ENCODE results near the gene ZNF768. TPM values are rescaled to one million over a fixed set of nuclear protein-coding genes. Genes with fewer than 3 reads are reported as not detected.

Gene ZNF768
- total and polyA plus RNA-seq, 2 of the 13 experiments (the other 11 are each of a cell fraction or from before 2014, with no cell fraction given): 26.7 to 34.4 TPM

- CTCF ChIA-PET (ENCODE audit: low intra/inter-chr PET ratio, low total read pairs): no interaction called here
- in situ Hi-C loops (cut with HindIII; ENCODE audit: extremely low pct_ligation_motif_present, low pct_unique_long_range_greater_than_20kb) (no loop called here), intact Hi-C loops (cut with micrococcal nuclease; ENCODE audit: unreplicated experiment) (no loop called here)
- 92% methylated on average over 8 of the region's 8 CpGs for WGBS (ENCODE audit: low lambda C conversion rate)
- Histone ChIP-seq H3K79me2 (ENCODE audit: insufficient read depth, low read length) (no peaks in the 10 kb centered on the region), H2AFZ (ENCODE audit: low read length) (no peak overlapping the region), H3K9me3 (ENCODE audit: low read length) (no peaks in the 10 kb centered on the region), H3K4me2 (ENCODE audit: low read depth, low read length) (no peak overlapping the region), H3K9ac (ENCODE audit: insufficient read depth, low read depth, low read length) (no peak overlapping the region), H3K27ac (ENCODE audit: extremely low read length, insufficient read depth, low read length) (no peak overlapping the region), H3K27me3 (ENCODE audit: control insufficient read depth in 1 of 2, insufficient read depth in 2 of 2, low read length in 2 of 2) (no peaks in the 10 kb centered on the region), H3K36me3 (replicated peaks in 1 of 2; ENCODE audit: control insufficient read depth in 1 of 2, insufficient read depth in 2 of 2, low read length in 2 of 2) (no peaks in the 10 kb centered on the region), H4K20me1 (ENCODE audit: insufficient read depth, low read length) (no peaks in the 10 kb centered on the region), H3K4me1 (ENCODE audit: insufficient read depth, low read length) (peaks cover 67% of the 10 kb centered on the region), H3K4me3 (replicated peaks in 1 of 3; ENCODE audit: insufficient read depth in 1 of 3, low read depth in 2 of 3, low read length in 3 of 3) (no peak overlapping the region)
- TF ChIP-seq, protein P1, sequence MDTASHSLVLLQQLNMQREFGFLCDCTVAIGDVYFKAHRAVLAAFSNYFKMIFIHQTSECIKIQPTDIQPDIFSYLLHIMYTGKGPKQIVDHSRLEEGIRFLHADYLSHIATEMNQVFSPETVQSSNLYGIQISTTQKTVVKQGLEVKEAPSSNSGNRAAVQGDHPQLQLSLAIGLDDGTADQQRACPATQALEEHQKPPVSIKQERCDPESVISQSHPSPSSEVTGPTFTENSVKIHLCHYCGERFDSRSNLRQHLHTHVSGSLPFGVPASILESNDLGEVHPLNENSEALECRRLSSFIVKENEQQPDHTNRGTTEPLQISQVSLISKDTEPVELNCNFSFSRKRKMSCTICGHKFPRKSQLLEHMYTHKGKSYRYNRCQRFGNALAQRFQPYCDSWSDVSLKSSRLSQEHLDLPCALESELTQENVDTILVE (CRISPR knock-in tag; IDR thresholded peaks at IDR 0.05): no peak
- TF ChIP-seq RAD51 (IDR thresholded peaks at IDR 0.05; ENCODE audit: borderline replicate concordance): no peak
- TF ChIP-seq, protein P2, sequence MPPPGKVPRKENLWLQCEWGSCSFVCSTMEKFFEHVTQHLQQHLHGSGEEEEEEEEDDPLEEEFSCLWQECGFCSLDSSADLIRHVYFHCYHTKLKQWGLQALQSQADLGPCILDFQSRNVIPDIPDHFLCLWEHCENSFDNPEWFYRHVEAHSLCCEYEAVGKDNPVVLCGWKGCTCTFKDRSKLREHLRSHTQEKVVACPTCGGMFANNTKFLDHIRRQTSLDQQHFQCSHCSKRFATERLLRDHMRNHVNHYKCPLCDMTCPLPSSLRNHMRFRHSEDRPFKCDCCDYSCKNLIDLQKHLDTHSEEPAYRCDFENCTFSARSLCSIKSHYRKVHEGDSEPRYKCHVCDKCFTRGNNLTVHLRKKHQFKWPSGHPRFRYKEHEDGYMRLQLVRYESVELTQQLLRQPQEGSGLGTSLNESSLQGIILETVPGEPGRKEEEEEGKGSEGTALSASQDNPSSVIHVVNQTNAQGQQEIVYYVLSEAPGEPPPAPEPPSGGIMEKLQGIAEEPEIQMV (CRISPR knock-in tag; IDR thresholded peaks at IDR 0.05; ENCODE audit: low read depth): no peak
- no peak for TF ChIP-seq ZSCAN21 (CRISPR knock-in tag; IDR thresholded peaks at IDR 0.05; ENCODE audit: borderline replicate concordance)
- TF ChIP-seq MED1 (CRISPR knock-in tag; IDR thresholded peaks at IDR 0.05): no peak
- no peak for TF ChIP-seq SP4 (CRISPR knock-in tag; IDR thresholded peaks at IDR 0.05)
- TF ChIP-seq FOSL1 (CRISPR knock-in tag; IDR thresholded peaks at IDR 0.05; ENCODE audit: borderline replicate concordance): no peak
- TF ChIP-seq IKZF1 (IDR thresholded peaks at IDR 0.05): no peak
- TF ChIP-seq, protein P3, sequence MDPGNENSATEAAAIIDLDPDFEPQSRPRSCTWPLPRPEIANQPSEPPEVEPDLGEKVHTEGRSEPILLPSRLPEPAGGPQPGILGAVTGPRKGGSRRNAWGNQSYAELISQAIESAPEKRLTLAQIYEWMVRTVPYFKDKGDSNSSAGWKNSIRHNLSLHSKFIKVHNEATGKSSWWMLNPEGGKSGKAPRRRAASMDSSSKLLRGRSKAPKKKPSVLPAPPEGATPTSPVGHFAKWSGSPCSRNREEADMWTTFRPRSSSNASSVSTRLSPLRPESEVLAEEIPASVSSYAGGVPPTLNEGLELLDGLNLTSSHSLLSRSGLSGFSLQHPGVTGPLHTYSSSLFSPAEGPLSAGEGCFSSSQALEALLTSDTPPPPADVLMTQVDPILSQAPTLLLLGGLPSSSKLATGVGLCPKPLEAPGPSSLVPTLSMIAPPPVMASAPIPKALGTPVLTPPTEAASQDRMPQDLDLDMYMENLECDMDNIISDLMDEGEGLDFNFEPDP (CRISPR knock-in tag; conservative IDR thresholded peaks at IDR 0.05): no peak
- ATAC-seq (no peak), DNase-seq (ENCODE audit: low spot score) (no peak), FAIRE-seq (no peak)
- BruUV-seq (replicated peaks): no TSS peak
- POLR2A ChIA-PET: interaction anchor here (1.3 to 2.7 kb wide), 2 partner anchors 10 to 11 kb away, joined by 4 to 8 read pairs; no protein-coding TSS in a partner anchor
Observed at GRCh38 chr16:30546115-30546514, 19.7 kb upstream of the ZNF768 start.

All from HepG2 (cell line).